H9 (cell line): Measurements from ENCODE around the gene ZFAND3. TPM values are rescaled to one million over a fixed set of nuclear protein-coding genes. Genes with fewer than 3 reads are reported as not detected.

ENCODE experiments used
- DNase-seq: peaks from one replicate; pipeline ENCODE4 v3.0.0-alpha.2; 2017
- H2AFZ ChIP-seq: one replicate; pipeline ENCODE4 v1.6.1; 2013; ENCODE audit warnings: mild to moderate bottlenecking, low read length, control low read depth, moderate library complexity
- H2AK5ac ChIP-seq: 2 replicates; pipeline ENCODE4 v1.6.1; 2013; ENCODE audit warnings: low read length, control low read depth, mixed read lengths; ENCODE audit not compliant: insufficient read length
- H2BK120ac ChIP-seq: one replicate; pipeline ENCODE4 v1.6.1; 2013; ENCODE audit warnings: low read depth, mild to moderate bottlenecking, low read length, control low read depth, inconsistent platforms; ENCODE audit not compliant: poor library complexity, severe bottlenecking
- H2BK12ac ChIP-seq: 2 replicates; pipeline ENCODE4 v1.6.1; 2013; ENCODE audit warnings: low read length, control low read depth, mixed read lengths, low read depth; ENCODE audit not compliant: insufficient read length
- H2BK15ac ChIP-seq: 2 replicates; pipeline ENCODE4 v1.6.1; 2013; ENCODE audit warnings: low read depth, low read length, control low read depth
- H2BK20ac ChIP-seq: one replicate; pipeline ENCODE4 v1.6.1; 2013; ENCODE audit warnings: low read depth, mild to moderate bottlenecking, low read length, control low read depth, inconsistent platforms; ENCODE audit not compliant: poor library complexity, severe bottlenecking
- H2BK5ac ChIP-seq: 2 replicates; pipeline ENCODE4 v1.6.1; 2013; ENCODE audit warnings: low read length, control low read depth, mixed read lengths; ENCODE audit not compliant: insufficient read length
- H3K14ac ChIP-seq: 2 replicates; pipeline ENCODE4 v1.6.1; 2013; ENCODE audit warnings: low read length, control low read depth; ENCODE audit not compliant: insufficient read depth
- H3K18ac ChIP-seq: 2 replicates; pipeline ENCODE4 v1.6.1; 2013; ENCODE audit warnings: low read depth, mild to moderate bottlenecking, mixed read lengths, low read length, control low read depth; ENCODE audit not compliant: insufficient read length
- H3K23ac ChIP-seq: 2 replicates; pipeline ENCODE4 v1.6.1; 2013; ENCODE audit warnings: low read length, control low read depth, mixed read lengths, low read depth; ENCODE audit not compliant: insufficient read length
- H3K23me2 ChIP-seq: 2 replicates; pipeline ENCODE4 v1.6.1; 2013; ENCODE audit warnings: low read depth, mild to moderate bottlenecking, mixed read lengths, low read length, control low read depth; ENCODE audit not compliant: insufficient read length, poor library complexity, severe bottlenecking
- H3K27ac ChIP-seq: 2 replicates; pipeline ENCODE4 v1.5.1; 2013; ENCODE audit warnings: low read length, control low read depth, mixed read lengths, low read depth; ENCODE audit not compliant: insufficient read length
- H3K27me3 ChIP-seq: 2 replicates; pipeline ENCODE4 v1.6.1; 2013; ENCODE audit warnings: low read length, control low read depth, inconsistent platforms; ENCODE audit not compliant: insufficient read depth
- H3K4ac ChIP-seq: 2 replicates; pipeline ENCODE4 v1.6.1; 2013; ENCODE audit warnings: low read depth, mild to moderate bottlenecking, control low read depth, inconsistent platforms, low read length, moderate library complexity
- H3K4me1 ChIP-seq: 2 replicates; pipeline ENCODE4 v1.6.1; 2013; ENCODE audit warnings: low read length, control low read depth, inconsistent platforms; ENCODE audit not compliant: insufficient read depth
- H3K4me2 ChIP-seq: 2 replicates; pipeline ENCODE4 v1.6.1; 2013; ENCODE audit warnings: low read length, control low read depth, mixed read lengths; ENCODE audit not compliant: insufficient read length, insufficient read depth
- H3K56ac ChIP-seq: 2 replicates; pipeline ENCODE4 v1.6.1; 2013; ENCODE audit warnings: low read depth, mild to moderate bottlenecking, mixed read lengths, low read length, control low read depth; ENCODE audit not compliant: insufficient read length
- H3K79me1 ChIP-seq: 2 replicates; pipeline ENCODE4 v1.6.1; 2013; ENCODE audit warnings: low read depth, mild to moderate bottlenecking, moderate library complexity, low read length, control low read depth, inconsistent platforms; ENCODE audit not compliant: insufficient read depth, poor library complexity, severe bottlenecking
- H3K79me2 ChIP-seq: 2 replicates; pipeline ENCODE4 v1.6.1; 2013; ENCODE audit warnings: low read length, control low read depth, inconsistent platforms; ENCODE audit not compliant: insufficient read depth
- H3K9ac ChIP-seq: 2 replicates; pipeline ENCODE4 v1.6.1; 2013; ENCODE audit warnings: low read length, control low read depth, mixed read lengths; ENCODE audit not compliant: insufficient read length; ENCODE audit errors: extremely low read depth
- H3K9me3 ChIP-seq: one replicate; pipeline ENCODE4 v1.6.1; 2013; ENCODE audit warnings: low read depth, low read length, inconsistent platforms; ENCODE audit not compliant: control insufficient read depth
- H3T11ph ChIP-seq: one replicate; pipeline ENCODE4 v1.6.1; 2013; ENCODE audit warnings: mild to moderate bottlenecking, low read length, control low read depth, inconsistent platforms
- H4K20me1 ChIP-seq: one replicate; pipeline ENCODE4 v1.6.1; 2013; ENCODE audit not compliant: control insufficient read depth, insufficient read length, insufficient read depth
- H4K5ac ChIP-seq: 2 replicates; pipeline ENCODE4 v1.6.1; 2013; ENCODE audit warnings: low read depth, mild to moderate bottlenecking, mixed read lengths, low read length, control low read depth; ENCODE audit not compliant: insufficient read length
- H4K8ac ChIP-seq: replicated peaks from 2 replicates; pipeline ENCODE4 v1.6.1; 2013; ENCODE audit warnings: low read length, control low read depth, mixed read lengths, low read depth; ENCODE audit not compliant: insufficient read length
- H4K91ac ChIP-seq: 2 replicates; pipeline ENCODE4 v1.6.1; 2013; ENCODE audit warnings: low read depth, mild to moderate bottlenecking, moderate library complexity, mixed read lengths, low read length, control low read depth; ENCODE audit not compliant: insufficient read length
- H3K27ac Mint-ChIP-seq, 3 experiments: 2 replicates in 2 of 3; 3 replicates in 1 of 3; pipeline ENCODE4 v1.8.0; 2020 to 2021; ENCODE audit warnings: mixed read lengths in 3 of 3, mild to moderate bottlenecking in 1 of 3, moderate library complexity in 1 of 3
- H3K27me3 Mint-ChIP-seq: 2 replicates; pipeline ENCODE4 v1.8.0; 2021; ENCODE audit warnings: low read depth, mild to moderate bottlenecking, moderate library complexity, mixed read lengths
- H3K36me3 Mint-ChIP-seq, 3 experiments: 2 replicates in 2 of 3; 3 replicates in 1 of 3; pipeline ENCODE4 v1.8.0; 2020 to 2021; ENCODE audit warnings: low read depth in 3 of 3, mixed read lengths in 3 of 3; ENCODE audit not compliant: insufficient read depth in 1 of 3
- H3K4me1 Mint-ChIP-seq, 2 experiments: 2 replicates each; pipeline ENCODE4 v1.8.0; 2020; ENCODE audit warnings: mixed read lengths in 2 of 2
- H3K4me3 Mint-ChIP-seq, 2 experiments: 2 replicates in 1 of 2; 3 replicates in 1 of 2; pipeline ENCODE4 v1.8.0; 2020 to 2021; ENCODE audit warnings: mild to moderate bottlenecking in 2 of 2, mixed read lengths in 2 of 2, moderate library complexity in 1 of 2
- H3K9me3 Mint-ChIP-seq, 2 experiments: 2 replicates in 1 of 2; 3 replicates in 1 of 2; pipeline ENCODE4 v1.8.0; 2020; ENCODE audit warnings: mild to moderate bottlenecking in 2 of 2, mixed read lengths in 2 of 2, moderate library complexity in 1 of 2
- CTCF ChIP-seq: fragments of 200-600 bp; sonication (generic); conservative IDR thresholded peaks from 3 replicates; pipeline ENCODE4 v1.8.0; 2021; ENCODE audit warnings: antibody characterized with exemption, mild to moderate bottlenecking
- WGBS: extraction: QIAGEN DNeasy Blood & Tissue Kit; methylation state at CpG from one replicate; pipeline ENCODE4 v1.1.7; 2013; ENCODE audit warnings: missing lambda C conversion rate, low lambda C conversion rate, mixed read lengths; ENCODE audit not compliant: insufficient read length; ENCODE audit errors: extremely low coverage; 5-methylcytosine and 5-hydroxymethylcytosine counted together
- total RNA-seq: library from RNA; stranded (reverse); gene quantifications from 2 replicates; pipeline ENCODE4 v1.2.1, GENCODE V29; 2021

The ZFAND3 gene
- total RNA-seq, 1 experiment from 2014 or later: 57.7 TPM

DNA sequence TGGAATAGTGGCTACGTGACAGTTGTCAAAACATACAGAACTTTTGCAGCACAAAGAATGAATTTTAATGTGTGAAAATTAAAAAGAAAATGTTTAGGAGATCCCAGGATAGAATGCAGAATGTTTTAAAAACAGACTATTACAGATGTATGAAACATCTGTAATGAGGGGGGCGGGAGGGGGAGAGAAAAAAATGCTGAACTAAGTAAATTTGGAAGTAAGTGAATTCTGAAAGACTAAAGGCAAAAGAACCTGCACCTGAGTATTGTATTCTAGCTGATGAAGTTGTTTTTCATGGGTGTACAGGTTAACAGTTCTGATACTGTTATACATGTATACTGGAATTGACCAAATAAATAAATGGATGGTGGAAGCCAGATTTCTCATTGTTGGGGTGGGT is 178.8 kb downstream of the ZFAND3 start:
- H2BK12ac ChIP-seq: no peak overlapping the region
- no peak overlapping the region for H3K56ac ChIP-seq
- H3K27me3 Mint-ChIP-seq: no peaks in the 10 kb centered on the region
- H3K14ac ChIP-seq: no peak overlapping the region
- no peak overlapping the region for H3T11ph ChIP-seq
- H3K27ac ChIP-seq: no peak overlapping the region
- H3K4me1 ChIP-seq: no peaks in the 10 kb centered on the region; the same call in 1 of the 2 replicates
- H3K27me3 ChIP-seq: no peaks in the 10 kb centered on the region
- H3K18ac ChIP-seq: no peak overlapping the region
- H3K9me3 Mint-ChIP-seq: no peaks in the 10 kb centered on the region
- H3K4me2 ChIP-seq: no peak overlapping the region
- H3K23ac ChIP-seq: no peak overlapping the region
- WGBS: no CpG with 5 or more reads among the region's 2 CpGs
- H2AFZ ChIP-seq: no peak overlapping the region
- no peak overlapping the region for H3K4me3 Mint-ChIP-seq
- H4K20me1 ChIP-seq: no peaks in the 10 kb centered on the region
- H3K4ac ChIP-seq: no peak overlapping the region
- no peak overlapping the region for H2BK20ac ChIP-seq
- no peak overlapping the region for H2BK5ac ChIP-seq
- no peak overlapping the region for H3K9ac ChIP-seq
- H3K4me1 Mint-ChIP-seq: peaks cover 27 to 28% of the 10 kb centered on the region in 2 experiments
- no peak overlapping the region for H3K27ac Mint-ChIP-seq
- no peaks in the 10 kb centered on the region; a peak in 1 of 7 replicates for H3K36me3 Mint-ChIP-seq
- no peak overlapping the region for H2BK15ac ChIP-seq
- H4K91ac ChIP-seq: no peak overlapping the region
- no peak for DNase-seq
- no peak overlapping the region for H2BK120ac ChIP-seq
- no peak overlapping the region for H4K8ac ChIP-seq
- no peak overlapping the region for H4K5ac ChIP-seq
- H3K9me3 ChIP-seq: no peaks in the 10 kb centered on the region
- no peaks in the 10 kb centered on the region for H3K79me2 ChIP-seq
- no peaks in the 10 kb centered on the region for H3K79me1 ChIP-seq
- no peak overlapping the region for H2AK5ac ChIP-seq
- no peaks in the 10 kb centered on the region for H3K23me2 ChIP-seq
- TF ChIP-seq CTCF: no peak
